ENCODE results near the gene SH3TC1.

The SH3TC1 gene

DNA sequence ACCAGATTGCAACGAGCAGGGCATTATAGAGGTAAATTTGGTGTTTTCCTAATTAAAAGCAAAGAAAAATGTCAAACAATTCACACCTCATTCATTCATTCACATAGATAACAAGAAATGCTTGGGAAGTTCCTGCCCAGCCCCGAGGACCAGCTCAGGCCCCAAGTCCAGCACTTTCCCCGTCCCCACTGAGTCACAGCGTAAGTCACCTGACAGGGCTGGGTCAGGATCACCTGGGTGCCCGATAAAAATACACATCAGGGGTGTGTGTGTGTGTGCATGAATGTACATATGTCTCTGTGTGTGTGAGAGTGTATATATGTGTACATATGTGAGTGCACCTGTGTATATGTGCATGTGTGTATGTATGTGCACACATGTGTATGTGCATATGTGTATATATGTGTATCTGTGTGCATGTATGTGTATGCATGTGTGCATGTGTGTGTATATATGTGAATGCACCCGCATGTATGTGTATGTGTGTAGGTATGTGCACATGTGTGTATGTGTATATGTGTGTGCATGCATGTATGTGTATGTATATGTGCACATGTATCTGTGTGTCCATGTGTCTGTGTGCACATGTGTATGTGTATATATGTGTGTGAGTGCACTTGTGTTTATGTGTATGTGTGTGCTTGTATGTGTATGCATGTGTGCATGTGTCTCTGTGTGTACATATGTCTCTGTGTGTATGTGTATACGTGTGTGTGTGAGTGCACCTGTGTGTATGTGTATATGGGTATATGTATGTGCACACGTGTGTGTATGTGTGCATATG is 18.6 kb upstream of the SH3TC1 start:
- no peak for DNase-seq (ENCODE audit: low read depth)

DNA sequence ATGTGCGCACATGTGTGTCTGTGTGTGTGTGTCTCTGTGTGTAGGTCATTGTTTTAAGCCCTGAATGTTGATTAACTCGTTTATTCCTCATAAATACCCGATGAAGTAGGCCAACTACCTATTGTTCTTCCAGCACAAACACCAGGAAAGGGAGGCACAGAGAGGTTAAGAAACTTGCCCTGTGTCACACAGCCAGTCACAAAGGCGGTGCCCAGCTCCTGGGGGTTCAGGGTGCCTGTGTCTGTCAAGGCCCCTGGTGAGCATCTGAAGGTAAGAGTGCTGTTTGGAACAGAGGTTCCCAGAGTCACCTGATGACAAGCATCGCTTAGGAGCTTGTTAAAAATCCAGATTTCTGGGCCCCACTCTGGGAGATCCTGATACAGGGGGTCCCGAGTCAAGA is 18.0 kb upstream of the SH3TC1 start:
- DNase-seq (ENCODE audit: low read depth), result no peak

DNA sequence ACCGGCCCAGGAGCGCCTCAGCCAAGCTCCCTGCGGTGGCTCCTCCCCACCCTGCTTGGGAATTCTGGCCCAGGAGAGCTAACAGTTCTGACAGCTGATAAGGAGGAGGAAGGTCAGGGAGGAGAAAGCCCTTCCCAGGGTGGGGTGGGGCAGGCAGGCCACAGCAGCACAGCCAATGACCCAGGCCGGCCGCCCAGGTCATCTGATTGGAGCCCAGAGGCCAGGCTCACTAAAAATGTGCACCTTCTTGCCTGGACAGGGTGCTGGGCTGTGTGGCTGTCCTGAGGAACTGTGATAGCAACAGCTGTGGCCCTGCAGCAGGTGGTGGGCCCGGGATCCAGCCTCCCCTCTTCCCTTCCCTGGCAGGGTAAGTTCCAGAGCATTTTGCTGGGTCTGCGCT is 17.2 kb upstream of the SH3TC1 start:
- DNase-seq (ENCODE audit: low read depth), result no peak

DNA sequence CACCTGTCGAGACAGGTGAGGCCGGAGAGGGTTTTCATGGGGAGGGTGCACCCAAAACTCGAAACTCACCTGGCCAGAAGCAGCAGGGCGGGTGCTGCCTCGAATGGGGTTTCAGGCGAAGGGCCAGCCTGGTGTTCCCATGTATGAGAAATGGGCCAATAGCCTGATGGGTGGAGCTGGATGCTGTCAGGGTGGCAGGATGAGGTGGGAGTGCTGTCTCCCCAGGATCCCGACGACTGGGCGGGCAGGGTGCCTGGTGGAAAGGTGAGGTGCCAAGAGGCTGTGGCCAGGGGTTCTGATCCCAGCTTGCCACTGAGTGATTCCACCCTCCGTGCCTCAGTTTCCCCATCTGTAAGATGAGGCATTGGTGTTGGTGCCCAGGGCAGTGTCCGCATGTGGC is 16.8 kb upstream of the SH3TC1 start:
- no peak for DNase-seq (ENCODE audit: low read depth)

DNA sequence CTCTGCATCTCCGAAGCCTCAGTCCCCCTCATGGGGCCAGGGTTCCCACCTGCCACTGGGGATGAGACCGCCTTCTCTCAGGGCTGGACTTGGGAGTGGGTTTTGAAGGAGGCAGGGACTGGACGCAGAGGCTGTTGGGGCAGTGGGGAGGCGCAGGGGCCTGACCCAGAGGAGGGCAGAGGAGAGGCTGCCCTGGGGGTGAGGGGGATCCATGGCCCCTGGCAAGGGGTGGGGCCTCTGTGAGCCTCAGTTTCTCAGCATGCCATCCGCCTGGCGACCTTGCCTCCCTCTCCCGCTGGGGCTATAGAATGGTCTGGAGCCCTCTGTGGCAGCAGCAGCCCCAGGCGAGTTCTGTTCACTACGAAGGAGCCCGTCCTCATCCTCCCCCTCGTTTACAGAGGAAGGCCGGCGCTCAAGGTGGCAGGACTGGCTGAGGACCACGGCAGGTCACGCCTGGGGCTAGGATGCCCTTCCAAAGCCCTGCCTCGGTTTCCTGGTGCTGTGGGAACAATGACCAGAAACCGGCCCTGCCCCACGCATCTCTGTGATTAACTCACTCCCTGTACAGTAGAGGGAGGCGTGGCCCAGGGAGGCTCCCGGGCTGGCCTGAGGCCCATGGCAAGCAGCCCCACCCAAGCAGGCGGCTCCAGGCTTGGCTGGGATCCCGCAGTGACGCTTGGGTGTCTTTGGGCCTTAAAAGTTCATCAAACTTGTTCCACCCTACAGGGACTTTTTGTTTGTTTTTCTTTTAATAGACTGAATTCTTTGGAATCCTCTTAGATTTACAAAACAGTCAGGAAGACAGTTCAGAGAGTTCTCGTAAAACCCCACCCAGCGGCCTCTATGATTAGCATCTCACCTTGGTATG is 16.0 kb upstream of the SH3TC1 start:
- no peak for DNase-seq (ENCODE audit: low read depth)

DNA sequence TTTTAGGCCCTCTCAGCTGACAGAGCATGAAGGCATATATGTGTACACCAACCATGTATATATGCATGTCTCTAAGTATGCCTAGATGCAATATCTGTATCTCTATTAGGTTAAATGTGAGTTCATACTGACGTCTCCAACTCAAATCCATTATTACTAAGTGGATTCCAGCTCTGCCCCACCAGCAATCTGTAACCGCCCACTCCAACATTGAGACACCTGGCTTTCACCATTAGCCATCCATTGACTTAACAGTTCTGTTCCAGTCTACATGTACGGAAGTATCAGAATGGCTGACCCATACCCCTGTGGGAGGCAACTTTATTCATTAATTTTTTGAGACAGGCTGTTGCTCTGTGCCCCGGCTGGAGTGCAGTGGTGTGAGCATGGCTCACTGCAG is 15.0 kb upstream of the SH3TC1 start:
- DNase-seq (ENCODE audit: low read depth), result no peak

DNA sequence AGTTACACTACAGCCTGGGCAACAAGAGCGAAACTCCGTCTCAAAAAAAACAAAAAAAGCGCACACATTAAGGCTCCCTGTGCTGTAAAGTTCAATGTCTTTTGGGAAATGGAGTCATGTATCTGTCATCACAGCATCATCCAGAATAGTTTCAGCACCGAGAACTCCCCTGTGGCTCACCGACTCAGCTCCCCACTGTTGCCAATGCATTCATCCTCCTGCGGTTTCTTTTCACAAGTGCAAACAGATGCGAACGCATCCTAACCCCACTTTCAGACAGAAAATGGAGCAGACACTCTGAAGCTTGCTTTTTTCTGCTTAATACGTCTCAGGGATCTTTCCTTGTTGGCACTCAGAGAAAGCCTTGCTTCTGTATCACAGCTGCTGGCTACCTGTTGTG is 13.8 kb upstream of the SH3TC1 start:
- no peak for DNase-seq (ENCODE audit: low read depth)

DNA sequence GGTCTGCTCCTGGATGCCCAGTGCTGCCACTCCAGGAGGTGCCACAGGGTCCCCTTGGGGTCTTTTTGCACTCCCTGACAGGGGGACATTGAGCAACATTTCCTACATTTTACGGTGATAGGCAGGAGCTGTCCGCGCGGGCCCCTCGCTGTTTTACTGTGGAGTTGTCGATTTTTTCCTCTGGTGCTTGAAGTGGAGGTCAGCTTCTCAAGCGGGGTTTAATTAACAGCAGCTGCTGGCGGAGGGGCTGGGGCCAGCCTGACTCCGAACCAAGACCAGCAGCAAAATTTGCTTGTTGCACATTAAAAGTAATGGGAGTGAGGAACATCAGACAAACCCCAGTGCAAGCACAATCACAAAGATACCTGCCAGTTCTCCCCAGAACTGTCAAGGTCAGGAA is 13.2 kb upstream of the SH3TC1 start:
- no peak for DNase-seq (ENCODE audit: low read depth)

DNA sequence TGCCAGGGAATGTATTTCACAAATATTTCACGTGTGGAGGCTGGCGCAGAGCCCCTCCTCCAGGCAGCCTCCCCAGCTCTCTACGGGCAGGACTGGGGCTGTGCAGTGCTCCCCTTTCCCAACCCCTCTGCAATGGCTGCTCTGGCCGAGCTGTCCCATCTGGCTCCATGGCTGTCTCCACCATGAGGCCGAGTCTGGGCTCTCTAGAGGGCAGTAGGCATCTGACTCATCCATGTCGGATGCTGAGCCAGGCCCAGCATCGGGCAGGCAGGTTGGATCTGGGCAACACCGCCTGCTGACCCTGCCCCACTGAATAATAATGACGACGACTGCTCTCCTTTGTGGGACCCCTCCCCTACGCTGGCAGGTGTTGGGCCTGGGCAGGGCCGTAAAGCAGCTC is 11.0 kb upstream of the SH3TC1 start:
- DNase-seq (ENCODE audit: low read depth), result no peak

DNA sequence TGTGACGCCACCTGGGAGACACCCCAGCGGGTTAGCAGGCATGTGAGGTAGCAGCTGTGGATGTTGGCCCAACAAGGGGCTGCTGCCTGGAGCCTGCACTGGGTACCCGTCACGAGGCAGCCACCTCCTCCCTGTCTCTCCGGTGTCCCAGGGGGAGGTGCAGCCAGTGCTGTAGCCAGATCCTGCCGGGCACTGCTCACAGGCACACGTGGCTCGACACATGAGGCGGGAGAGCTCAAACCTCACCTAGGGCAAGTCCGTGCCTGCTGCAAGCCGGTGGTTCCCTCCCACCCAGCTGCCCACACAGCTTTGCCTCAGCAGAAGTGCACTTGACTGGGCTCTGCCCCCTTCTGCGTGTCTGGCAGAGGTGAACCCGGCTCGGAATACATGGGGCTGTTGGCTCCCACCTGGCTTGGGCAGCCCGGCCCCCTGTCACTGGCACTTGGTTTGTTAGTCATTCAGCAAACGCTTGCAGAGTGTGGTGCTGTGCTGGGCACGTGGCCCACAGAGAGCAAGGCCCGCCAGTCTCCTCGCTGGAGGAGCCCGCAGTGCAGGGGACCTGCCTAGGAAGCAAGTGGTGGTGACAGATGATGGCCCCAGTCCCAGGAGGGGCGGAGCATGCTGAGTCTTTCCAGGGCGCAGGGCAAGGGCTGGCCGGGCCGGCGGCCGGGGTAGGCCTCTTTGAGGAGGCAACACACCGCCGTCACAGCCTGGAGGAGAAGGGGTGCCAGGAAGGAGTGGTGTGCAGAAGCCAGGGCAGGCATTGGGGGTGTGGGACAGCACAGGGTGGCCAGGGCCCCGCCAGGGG is 10.1 kb upstream of the SH3TC1 start:
- no peak for DNase-seq (ENCODE audit: low read depth)

DNA sequence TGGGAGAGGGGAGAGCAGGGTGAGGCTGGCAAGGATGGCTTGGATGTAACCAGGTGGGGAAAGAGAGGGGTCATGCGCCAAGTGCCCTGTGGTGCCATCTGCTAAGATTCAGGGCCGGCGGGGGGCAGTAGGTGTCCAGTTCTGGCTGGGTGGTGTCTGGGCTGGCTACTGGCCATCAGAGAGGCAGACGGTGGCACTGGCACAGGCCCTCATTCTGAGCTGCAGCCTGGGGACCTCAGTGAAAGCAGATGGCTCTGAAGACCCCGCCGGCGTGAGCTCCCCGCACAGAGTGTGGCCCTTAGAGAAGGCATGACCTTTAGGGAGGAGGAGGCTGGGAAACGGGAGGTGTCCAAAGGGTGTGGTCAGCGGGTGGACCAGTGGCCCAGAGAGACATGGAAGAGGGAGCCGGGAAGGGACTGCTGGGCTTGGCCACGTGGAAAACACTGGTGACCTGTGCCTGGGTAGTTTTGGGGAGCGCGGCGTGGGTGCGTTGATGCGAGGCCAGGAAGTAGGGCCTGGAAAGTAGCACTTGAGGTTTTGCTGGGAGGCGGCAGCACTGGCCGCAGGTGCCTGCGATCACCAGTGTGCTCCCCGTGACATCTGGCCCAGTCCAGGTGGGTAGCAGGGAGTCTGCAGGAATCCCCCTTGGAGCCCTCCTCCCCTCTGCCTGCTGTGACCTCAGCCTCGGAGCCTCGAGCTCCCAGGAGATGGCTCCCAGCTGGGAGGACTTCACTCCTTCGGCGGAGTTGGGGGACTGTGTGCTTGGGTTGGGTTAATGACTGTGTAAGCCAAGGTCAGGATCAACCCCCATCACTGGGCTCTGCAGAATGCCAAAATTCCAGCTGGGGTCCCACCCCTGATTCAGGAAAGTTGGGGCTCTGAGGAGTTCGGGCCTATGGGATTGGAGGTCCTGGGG is 9.3 kb upstream of the SH3TC1 start:
- no peak for DNase-seq (ENCODE audit: low read depth)

DNA sequence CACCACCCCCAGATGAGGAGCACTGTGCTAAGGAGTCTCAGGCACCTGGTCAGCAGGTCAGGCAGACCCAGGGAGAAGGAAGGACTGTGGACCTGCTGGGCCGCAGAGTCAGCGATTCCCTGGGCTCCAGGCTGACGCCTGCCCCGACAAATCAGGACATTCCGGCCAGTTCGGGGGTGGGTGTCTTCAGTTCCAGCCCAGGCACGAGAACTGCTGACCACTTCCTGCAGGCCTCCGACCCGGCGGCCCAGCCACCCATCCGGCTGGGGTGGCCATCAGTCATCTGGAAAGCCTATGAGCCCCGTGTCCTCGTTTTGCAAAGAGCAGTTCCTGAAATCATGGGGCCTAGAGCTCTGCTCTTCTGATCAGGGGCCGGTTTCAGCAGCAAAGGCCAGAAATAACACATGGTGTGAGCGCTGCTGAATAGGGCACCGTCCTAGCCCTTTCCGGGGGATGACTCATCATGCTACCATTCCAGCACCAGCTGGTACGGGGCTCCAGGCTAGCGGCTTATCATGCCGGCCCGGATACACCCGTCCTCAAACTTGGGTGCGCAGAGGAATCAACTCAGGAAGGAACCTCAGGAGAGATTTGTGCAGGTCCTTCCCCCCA is 7.8 kb upstream of the SH3TC1 start:
- DNase-seq (ENCODE audit: low read depth), result no peak

DNA sequence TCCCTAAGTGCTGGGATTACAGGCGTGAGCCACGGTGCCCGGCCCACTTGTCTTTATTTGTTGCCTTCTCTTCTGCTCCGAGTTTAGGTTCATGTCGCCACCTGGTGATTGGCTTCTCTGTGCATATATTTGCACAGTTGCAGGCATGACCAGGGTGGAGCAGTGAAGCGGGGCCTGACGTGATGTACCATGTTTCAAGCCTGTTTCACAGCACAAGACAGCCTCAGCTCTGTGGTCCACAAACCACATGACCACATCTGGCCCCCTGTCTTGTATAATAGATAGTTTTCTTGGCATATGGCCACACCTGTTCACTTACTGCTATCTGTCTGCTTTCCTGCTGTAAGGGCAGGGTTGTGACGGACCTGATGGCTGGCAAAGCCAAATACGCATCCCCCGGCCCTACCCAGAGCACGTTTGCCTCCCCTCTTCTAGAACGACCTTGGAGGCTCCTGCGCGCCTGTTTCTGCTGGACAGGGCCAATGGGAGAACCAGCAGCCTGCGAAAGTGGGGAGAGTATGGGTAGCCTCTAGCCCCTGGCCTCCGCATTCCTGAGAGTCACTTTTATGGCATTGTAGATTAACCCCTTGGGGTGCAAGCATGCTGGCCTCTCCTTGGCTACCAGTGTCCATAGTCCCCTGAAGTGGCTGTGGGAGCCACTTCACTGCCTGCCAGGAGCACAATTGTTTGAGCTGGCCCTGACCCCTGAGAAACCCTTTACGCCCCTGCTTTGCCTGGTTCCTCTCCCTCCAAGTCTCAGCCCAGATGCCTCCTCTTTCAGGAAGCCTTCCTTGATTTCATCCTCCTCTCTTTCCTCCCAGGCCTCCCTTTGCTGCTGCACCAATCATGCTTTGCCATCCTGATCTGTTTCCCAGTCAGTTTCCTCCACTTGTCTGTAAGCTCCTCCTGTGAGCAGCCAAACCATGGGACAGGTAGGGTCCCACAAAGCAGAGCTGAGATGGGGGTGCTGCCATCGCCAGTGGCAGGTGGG is 6.0 kb upstream of the SH3TC1 start:
- DNase-seq (ENCODE audit: low read depth), result no peak

DNA sequence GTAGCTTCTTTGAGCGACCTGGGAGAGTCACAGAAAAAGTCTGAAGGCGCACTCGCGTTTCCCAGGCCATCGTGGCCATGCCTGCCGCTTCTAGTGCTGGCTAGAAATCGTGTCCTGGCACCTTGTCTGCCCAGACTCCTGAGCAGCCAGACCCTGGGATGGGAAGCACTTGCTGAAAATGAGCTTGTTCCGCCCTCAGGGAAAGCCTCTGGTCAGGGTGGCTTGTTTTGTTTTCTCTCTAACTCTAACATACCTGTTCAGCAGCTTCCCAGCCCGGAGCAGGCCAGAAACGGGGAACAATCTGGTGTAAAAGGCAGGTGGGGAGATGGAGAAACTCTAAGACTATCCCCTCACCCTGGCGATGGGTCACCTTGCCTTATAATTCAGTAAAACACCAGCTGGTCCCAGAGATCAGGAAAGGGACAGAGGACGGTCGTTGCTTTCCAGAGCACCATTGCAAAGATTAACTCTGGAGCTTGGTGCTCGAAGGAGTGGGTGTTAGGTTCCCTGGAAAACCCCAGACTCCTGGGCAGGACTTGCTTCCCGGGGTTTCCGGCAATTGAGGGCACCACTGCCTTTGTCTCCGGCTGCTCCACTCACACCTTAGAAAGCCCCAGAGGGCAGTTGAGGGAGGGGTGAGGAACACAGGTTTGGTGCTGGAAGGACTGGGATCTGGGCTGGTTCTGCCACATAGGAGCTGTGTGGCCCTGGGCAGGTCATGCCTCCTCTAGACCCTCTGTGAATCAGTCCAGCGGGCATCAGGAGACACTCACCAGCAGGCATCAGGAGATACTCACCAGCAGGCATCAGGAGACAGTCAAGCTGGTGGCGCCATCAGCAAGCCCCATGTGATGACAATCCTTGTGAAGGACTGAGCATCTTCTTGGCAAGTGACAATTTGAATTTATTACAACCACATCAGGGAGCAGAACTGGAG is 4.5 kb upstream of the SH3TC1 start:
- DNase-seq (ENCODE audit: low read depth), result no peak

DNA sequence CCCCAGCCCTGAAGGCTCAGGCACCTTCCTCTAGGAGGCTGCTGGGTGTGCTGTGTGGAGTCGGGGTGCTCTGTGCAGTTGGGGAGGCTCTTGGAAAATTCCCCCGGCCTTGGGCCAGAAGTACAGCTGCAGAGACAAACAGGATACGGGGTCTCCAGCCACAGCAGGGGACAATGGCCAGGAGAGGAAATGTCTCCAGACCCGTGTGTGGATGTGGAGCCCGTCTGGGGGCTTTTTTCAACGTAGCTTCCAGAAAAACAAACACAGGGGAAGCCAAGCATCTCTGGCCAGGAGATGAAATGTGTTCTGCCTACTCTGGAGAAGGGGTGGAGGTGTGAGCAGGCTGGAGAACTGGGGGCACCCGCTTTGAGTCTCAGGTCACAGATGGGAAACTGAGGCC is 3.7 kb upstream of the SH3TC1 start:
- no peak for DNase-seq (ENCODE audit: low read depth)

DNA sequence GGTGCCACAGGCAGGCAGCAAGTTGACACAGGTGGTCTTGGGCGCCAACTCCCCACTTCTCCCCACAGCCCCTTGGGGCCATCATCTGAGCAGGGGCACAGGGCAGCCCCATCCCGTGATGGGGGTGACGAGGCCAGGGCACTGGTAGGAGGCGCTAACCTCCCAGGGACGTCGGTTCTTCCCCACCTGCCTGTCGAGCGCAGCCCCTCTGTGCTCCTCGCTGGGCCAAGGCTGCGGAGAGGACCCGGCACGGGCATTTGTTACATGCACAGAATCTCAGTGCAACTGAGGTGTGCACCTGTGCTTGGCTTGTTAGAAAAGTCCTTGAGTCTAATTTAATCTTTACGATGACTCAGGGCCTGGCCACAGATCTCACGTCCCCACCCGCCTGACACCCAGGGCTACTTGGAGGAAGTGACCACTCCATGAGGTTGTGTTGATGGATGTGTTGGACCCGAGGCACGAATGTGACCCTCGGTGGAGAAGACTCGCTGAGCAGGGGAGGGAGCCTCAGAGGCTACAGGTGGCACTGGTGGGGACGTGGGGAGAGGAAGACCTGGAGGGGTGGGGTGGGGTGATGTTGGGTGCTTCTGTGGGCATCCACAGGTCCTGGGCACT is 3.1 kb upstream of the SH3TC1 start:
- DNase-seq (ENCODE audit: low read depth), result no peak

DNA sequence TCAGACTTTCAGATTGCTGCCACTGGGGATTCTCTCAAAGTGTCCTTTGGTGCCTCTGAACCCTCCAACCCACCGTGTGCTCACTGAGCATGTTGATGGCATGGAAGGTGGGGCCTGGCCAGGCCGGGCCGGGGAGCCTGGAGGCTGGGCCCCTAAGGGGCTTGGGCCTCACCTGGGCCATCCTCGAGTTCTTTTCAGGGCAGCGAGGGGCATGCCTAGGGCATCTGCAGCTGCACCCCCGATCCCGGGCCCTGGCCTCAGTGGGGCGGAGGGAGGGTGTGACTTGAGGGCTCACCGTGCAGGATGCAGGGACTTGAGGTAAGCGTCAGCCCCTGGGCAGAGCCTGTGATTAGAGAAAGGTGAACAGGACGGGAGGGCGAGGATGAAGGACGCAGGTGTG is 1.6 kb upstream of the SH3TC1 start:
- no peak for DNase-seq (ENCODE audit: low read depth)

DNA sequence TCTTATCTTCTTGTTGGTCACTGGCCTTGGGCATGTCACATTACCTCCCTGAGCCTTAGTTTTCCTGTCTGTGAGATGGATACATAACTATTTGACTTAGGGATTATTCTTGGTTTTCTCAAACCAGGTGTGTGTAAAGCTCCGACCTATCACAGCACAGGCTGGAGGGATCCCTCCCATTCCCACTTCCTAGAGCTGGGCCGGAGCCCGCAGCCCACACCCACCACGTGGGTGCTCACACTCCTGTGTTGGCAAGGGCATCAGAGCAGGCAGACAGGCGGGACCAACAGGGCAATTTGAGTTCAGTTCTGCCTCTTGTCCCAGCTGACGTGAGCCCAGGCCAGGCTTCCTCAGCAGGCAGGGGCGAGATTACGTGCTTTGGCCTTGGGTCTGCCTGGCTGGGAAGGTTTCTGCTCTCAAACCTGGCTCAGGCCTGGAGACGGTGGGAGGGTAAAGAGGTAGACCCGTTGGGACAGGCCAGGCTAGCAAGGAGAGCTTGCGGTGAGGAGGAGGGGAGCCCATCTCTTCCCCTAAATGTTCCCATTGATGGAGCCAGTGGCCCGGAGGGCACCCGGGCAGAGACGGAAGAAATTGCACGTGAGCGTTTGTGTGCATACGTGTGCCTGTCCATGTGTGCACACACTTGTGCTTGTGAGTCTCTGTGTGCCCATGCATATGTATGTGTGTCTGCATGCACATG is 734 bp upstream of the SH3TC1 start:
- no peak for DNase-seq (ENCODE audit: low read depth)
